ENCODE measurements around the gene EVI5L.

DNA sequence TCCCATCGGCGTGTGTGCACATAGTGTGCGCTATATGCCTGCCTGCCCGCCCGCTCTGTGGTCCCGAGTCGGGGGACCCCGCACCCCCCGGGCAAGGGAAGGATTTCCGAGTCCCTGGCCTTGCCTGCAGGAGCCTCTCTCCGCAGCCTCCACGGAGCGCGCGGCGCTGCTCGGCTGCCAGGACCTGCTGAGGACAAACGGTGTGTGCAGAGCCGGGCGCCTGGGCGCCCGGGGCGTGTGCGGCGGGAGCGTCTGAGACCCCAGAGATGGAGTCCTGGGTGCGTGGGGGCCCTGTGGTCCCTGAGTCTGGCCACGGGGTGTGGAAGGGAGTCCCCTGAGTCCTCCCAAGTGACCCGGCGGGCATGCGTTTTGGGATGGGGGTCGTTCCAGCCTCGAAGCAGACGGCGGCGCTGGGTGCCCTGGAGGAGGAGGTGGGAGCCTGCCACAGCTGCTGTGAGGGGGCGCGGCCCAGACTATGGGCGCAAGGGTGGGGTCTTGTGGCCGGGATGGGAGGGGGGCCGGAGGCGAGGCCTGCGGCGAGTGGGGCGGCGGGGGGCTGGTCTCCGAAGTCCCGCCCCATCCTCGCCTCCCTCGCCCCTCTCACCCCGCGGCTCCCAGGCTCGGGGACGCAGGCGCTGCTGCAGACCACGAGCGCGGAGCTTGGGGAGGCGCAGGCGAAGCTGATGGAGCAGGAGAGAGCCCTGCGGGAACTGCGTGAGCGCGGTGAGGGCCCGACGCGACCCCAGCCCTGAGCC is 41.7 kb upstream of the EVI5L start:
- TF ChIP-seq, protein P1, sequence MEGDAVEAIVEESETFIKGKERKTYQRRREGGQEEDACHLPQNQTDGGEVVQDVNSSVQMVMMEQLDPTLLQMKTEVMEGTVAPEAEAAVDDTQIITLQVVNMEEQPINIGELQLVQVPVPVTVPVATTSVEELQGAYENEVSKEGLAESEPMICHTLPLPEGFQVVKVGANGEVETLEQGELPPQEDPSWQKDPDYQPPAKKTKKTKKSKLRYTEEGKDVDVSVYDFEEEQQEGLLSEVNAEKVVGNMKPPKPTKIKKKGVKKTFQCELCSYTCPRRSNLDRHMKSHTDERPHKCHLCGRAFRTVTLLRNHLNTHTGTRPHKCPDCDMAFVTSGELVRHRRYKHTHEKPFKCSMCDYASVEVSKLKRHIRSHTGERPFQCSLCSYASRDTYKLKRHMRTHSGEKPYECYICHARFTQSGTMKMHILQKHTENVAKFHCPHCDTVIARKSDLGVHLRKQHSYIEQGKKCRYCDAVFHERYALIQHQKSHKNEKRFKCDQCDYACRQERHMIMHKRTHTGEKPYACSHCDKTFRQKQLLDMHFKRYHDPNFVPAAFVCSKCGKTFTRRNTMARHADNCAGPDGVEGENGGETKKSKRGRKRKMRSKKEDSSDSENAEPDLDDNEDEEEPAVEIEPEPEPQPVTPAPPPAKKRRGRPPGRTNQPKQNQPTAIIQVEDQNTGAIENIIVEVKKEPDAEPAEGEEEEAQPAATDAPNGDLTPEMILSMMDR (IDR thresholded peaks at IDR 0.05): no peak
- no peak for TF ChIP-seq POLR2A (IDR thresholded peaks at IDR 0.05)
